Measurements from ENCODE around the gene EBF3. TPM values are rescaled to one million over a fixed set of nuclear protein-coding genes. Genes with fewer than 3 reads are reported as not detected.

The EBF3 gene
- total RNA-seq, 4 donors from 2014 or later, result 5.5 to 10.4 (median 8.2) TPM

DNA sequence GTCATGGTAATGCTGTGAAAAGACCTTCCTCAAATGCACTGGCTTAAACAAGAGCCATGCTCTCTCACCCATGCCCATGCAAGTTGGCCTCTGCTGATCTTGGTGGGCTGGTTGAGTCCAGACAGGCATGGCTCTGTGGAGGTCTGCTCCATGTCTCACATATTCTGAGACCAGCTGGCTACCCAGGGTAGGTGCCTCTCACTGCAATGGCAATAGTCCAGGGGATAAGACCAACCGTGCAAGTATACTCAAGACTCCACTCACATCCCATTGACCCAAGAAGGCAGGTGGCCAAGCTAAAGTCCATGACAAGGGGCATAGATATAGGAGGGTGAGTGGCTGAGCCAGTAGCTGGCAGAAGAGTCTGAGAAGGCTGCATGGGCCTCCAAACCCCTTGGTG, 14.2 kb upstream of the EBF3 start:
- TF ChIP-seq, protein P1, sequence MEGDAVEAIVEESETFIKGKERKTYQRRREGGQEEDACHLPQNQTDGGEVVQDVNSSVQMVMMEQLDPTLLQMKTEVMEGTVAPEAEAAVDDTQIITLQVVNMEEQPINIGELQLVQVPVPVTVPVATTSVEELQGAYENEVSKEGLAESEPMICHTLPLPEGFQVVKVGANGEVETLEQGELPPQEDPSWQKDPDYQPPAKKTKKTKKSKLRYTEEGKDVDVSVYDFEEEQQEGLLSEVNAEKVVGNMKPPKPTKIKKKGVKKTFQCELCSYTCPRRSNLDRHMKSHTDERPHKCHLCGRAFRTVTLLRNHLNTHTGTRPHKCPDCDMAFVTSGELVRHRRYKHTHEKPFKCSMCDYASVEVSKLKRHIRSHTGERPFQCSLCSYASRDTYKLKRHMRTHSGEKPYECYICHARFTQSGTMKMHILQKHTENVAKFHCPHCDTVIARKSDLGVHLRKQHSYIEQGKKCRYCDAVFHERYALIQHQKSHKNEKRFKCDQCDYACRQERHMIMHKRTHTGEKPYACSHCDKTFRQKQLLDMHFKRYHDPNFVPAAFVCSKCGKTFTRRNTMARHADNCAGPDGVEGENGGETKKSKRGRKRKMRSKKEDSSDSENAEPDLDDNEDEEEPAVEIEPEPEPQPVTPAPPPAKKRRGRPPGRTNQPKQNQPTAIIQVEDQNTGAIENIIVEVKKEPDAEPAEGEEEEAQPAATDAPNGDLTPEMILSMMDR (IDR thresholded peaks at IDR 0.05 in 4 of 5, conservative IDR thresholded peaks at IDR 0.05 in 1 of 5), result no peak
- TF ChIP-seq POLR2A (IDR thresholded peaks at IDR 0.05), result no peak
- intact Hi-C loops (cut with DNase I; ENCODE audit: low total_unique reads) (no loop called here), in situ Hi-C loops (cut with MboI; ENCODE audit: low sequenced_read_pairs in 4 of 4) (loop anchor here in 3 of 4 donors (10.0 to 25.0 kb wide), 2 partner anchors 941 to 944 kb away; no protein-coding TSS in a partner anchor)
- Histone ChIP-seq H3K36me3 (no peaks in the 10 kb centered on the region), H3K27ac (no peak overlapping the region), H3K4me1 (no peaks in the 10 kb centered on the region), H3K27me3 (peaks cover 3 to 10% (median 6%) of the 10 kb centered on the region in 3 donors), H3K9me3 (peaks cover 0 to 3% (median 0%) of the 10 kb centered on the region in 3 donors), H3K4me3 (no peak overlapping the region)
- DNase-seq, result no peak
- ATAC-seq, result no peak

DNA sequence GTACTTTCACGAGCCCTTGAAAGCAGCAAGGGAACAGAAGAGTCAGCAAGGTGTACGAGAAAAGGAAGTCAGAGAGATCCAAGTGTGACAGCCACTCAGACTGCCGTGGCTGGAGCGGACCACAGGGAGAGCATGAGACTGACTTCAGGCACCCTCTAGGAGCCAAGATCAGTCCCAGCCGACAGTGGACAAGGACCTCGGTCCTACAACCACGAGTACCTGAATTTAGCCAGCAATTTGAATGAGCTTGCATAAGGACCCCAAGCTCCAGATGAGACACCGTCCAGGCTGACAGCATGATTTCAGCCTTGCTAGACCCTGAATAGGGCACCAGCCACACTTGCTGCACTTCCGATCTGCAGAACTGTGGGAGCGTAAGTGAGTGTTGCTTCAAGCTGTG, 13.7 kb upstream of the EBF3 start:
- no peak for ATAC-seq
- in situ Hi-C loops (cut with MboI; ENCODE audit: low sequenced_read_pairs in 4 of 4), result loop anchor here in 3 of 4 donors (10.0 to 25.0 kb wide), 2 partner anchors 940 to 943 kb away; no protein-coding TSS in a partner anchor
- intact Hi-C loops (cut with DNase I; ENCODE audit: low total_unique reads), result no loop called here

DNA sequence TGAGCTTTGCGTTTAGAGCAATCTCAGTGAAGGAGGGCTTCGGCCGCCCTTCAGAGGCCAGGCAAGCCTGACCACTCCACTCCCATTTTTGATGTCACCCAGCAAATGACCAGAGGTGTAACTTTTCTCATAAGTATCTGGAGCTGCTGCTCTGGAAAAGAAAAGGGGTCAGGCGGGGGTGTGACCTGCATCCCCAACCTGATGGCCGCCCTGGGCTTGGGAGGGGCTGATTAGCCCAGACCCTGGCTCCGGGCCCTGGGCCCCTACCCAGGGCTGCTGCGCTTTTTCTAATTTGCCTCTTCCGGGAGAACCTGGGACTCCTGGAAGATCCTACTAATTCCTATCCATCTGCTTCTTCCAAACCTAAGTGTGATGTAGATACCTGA, 9.6 kb upstream of the EBF3 start:
- no peaks in the 10 kb centered on the region for H3K9me3 ChIP-seq
- H3K27me3 ChIP-seq, result peaks cover 39 to 43% (median 43%) of the 10 kb centered on the region in 3 donors
- DNase-seq, result no peak
- in situ Hi-C loops (cut with MboI; ENCODE audit: low sequenced_read_pairs in 4 of 4), result loop anchor here in 3 of 4 donors (10.0 to 25.0 kb wide), 2 partner anchors 936 to 939 kb away; no protein-coding TSS in a partner anchor
- H3K4me3 ChIP-seq, result no peak overlapping the region
- ATAC-seq, result no peak
- no peak overlapping the region for H3K27ac ChIP-seq
- no peaks in the 10 kb centered on the region for H3K36me3 ChIP-seq
- peaks cover 9 to 20% of the 10 kb centered on the region in 2 donors for H3K4me1 ChIP-seq
- no peak for TF ChIP-seq POLR2A (IDR thresholded peaks at IDR 0.05)
- TF ChIP-seq, protein P1 (IDR thresholded peaks at IDR 0.05 in 4 of 5, conservative IDR thresholded peaks at IDR 0.05 in 1 of 5), result no peak
- intact Hi-C loops (cut with DNase I; ENCODE audit: low total_unique reads), result no loop called here

More for the DNA sequence above, 13.7 kb upstream of the EBF3 start:
- Histone ChIP-seq H3K9me3 (no peaks in the 10 kb centered on the region), H3K4me1 (no peaks in the 10 kb centered on the region), H3K36me3 (no peaks in the 10 kb centered on the region), H3K4me3 (no peak overlapping the region), H3K27ac (no peak overlapping the region), H3K27me3 (peaks cover 6 to 11% (median 9%) of the 10 kb centered on the region in 3 donors)
- DNase-seq, result no peak
- TF ChIP-seq, protein P1 (IDR thresholded peaks at IDR 0.05 in 4 of 5, conservative IDR thresholded peaks at IDR 0.05 in 1 of 5), result no peak
- no peak for TF ChIP-seq POLR2A (IDR thresholded peaks at IDR 0.05)

DNA sequence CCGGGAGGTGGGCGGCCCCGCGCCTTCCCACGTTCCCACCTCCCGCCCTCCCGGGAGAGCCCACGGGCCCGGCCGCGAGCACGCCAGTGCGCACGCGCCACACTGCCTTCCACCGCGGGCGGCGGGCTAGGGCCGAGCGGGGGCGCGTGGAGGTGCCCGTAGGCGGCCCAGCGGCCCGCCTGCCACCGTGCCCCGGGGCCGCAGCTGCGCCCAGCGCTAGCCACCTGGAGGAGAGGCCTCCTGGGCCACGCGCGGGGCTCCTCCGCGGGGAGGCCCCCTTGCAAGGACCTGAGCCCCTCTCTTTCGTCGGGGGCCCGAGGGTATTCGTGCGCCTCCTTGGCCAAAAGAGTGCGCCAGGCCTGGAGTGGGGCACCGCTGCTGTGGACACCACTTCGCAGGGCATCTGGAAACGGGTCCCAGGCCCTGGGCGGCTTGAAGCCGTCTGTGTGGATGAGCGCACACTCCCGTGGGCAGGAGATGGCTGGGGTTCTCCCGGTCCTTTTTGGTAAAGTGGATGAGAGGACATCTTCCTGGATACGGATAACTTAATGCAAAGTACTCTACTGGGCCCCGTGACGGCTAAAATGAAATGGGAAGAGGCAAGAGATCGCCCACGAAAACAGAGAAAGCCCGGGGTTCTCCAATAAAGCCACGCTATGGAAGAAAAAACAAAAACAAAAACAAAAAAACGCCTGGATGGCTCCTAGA, 9.0 kb upstream of the EBF3 start:
- peaks cover 9 to 20% of the 10 kb centered on the region in 2 donors for H3K4me1 ChIP-seq
- DNase-seq, result no peak
- TF ChIP-seq, protein P1 (IDR thresholded peaks at IDR 0.05 in 4 of 5, conservative IDR thresholded peaks at IDR 0.05 in 1 of 5), result no peak
- TF ChIP-seq POLR2A (IDR thresholded peaks at IDR 0.05), result no peak
- no peaks in the 10 kb centered on the region for H3K36me3 ChIP-seq
- H3K27ac ChIP-seq, result no peak overlapping the region
- H3K9me3 ChIP-seq, result no peaks in the 10 kb centered on the region
- H3K4me3 ChIP-seq, result no peak overlapping the region
- H3K27me3 ChIP-seq, result peaks cover 45 to 48% (median 46%) of the 10 kb centered on the region in 3 donors
- in situ Hi-C loops (cut with MboI; ENCODE audit: low sequenced_read_pairs in 4 of 4), result loop anchor here in 3 of 4 donors (10.0 to 25.0 kb wide), 2 partner anchors 936 to 938 kb away; no protein-coding TSS in a partner anchor
- intact Hi-C loops (cut with DNase I; ENCODE audit: low total_unique reads), result no loop called here
- ATAC-seq, result no peak

All from gastrocnemius medialis (tissue), 4 donors.